Fibroblast of lung (primary cell): ENCODE measurements around the gene SCYGR2.

Source experiments
- CTCF ChIP-seq, 2 donors: IDR thresholded peaks in 1 of 2; conservative IDR thresholded peaks in 1 of 2; 1 replicate in 1 of 2; 2 replicates in 1 of 2; pipeline ENCODE4 v1.5.1; 2011 to 2012; ENCODE audit warnings: low read length in 2 of 2, control low read depth in 1 of 2, inconsistent platforms in 1 of 2, low read depth in 1 of 2, mild to moderate bottlenecking in 1 of 2
- EZH2 ChIP-seq: IDR thresholded peaks from 2 replicates; pipeline ENCODE4 v1.5.1; 2012; ENCODE audit warnings: low read length, control low read depth, mild to moderate bottlenecking; ENCODE audit errors: missing control alignments

- TF ChIP-seq CTCF (conservative IDR thresholded peaks at IDR 0.05 in 1 of 2, IDR thresholded peaks at IDR 0.05 in 1 of 2; ENCODE audit: low read depth in 1 of 2, low read length in 2 of 2) = no peak
- TF ChIP-seq EZH2 = no peak
These were observed 46.9 kb upstream of the SCYGR2 start for GRCh38 chr2:227551836-227552235.
